ENCODE measurements around the gene FGFRL1.

DNA sequence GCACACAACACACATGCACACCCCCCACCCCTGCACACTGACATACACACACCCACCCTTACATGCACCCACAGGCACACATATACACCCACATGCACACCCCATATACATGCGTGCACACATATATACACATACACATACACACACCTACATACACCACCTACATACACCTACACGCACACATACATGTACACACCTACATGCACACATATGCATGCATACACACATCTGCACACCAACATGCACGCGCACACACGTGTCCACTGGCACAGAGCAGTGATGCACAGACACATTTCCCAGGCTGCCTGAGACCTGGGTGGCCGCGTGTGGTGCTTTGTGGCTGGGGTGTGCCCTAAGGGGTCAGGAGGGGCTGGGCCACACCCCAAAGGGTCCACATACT is 31.7 kb downstream of the FGFRL1 start:
- no peak for TF ChIP-seq CTCF (IDR thresholded peaks at IDR 0.05; ENCODE audit: borderline replicate concordance, extremely low read depth, low read length, poor library complexity, severe bottlenecking)
- no peak for TF ChIP-seq EZH2 (IDR thresholded peaks at IDR 0.05; ENCODE audit: borderline replicate concordance, low read depth, low read length, severe bottlenecking)

All from DND-41 (cell line).